ENCODE measurements around the gene HMGA1.

GRCh38 chr6:34223381-34223955, 13.2 kb upstream of the HMGA1 start:
- no peak for TF ChIP-seq CHD2 (IDR thresholded peaks at IDR 0.05; ENCODE audit: low read length, partially characterized antibody)
- TF ChIP-seq RAD21 (IDR thresholded peaks at IDR 0.05; ENCODE audit: low read length): no peak
- TF ChIP-seq CTCF (IDR thresholded peaks at IDR 0.05): no peak
- TF ChIP-seq MAX (IDR thresholded peaks at IDR 0.05; ENCODE audit: low read depth): 0 out of 2 replicates have a peak, but pooled peaks have one; percentile 2
- no peak for TF ChIP-seq RXRA (IDR thresholded peaks at IDR 0.05; ENCODE audit: borderline replicate concordance, low read depth)
- TF ChIP-seq IRF3 (IDR thresholded peaks at IDR 0.05; ENCODE audit: low read depth, low read length): no peak
